PC-9 (cell line): ENCODE results near the gene SPTAN1.

ENCODE experiments used
- EZH2 ChIP-seq: fragments of 200-600 bp; sonication (generic); IDR thresholded peaks from 2 replicates; pipeline ENCODE4 v1.8.0; 2017; ENCODE audit warnings: antibody characterized with exemption, low read depth
- TF ChIP-seq, protein P1 (sequence below): fragments of 200-600 bp; sonication (generic); conservative IDR thresholded peaks from 2 replicates; pipeline ENCODE4 v1.6.1; 2017; ENCODE audit warnings: mixed run types, antibody characterized with exemption, mild to moderate bottlenecking, moderate library complexity

DNA sequence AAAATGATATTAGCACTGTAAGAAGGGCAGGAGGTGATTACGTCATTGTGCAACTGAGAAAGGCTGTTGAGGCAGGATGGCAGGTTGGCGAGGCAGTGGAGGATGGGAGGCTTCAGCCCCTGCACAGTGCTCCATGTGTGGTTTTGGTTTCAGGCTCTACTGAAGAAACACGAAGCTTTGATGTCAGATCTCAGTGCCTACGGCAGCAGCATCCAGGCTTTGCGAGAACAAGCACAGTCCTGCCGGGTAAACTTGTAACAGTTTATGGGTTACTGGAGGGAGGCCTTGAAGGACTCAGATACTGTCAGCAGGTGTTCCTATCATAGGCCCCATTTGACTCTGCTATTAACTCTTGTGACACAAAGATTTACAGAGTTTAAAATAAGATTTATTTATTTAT is 35.1 kb downstream of the SPTAN1 start:
- TF ChIP-seq, protein P1, sequence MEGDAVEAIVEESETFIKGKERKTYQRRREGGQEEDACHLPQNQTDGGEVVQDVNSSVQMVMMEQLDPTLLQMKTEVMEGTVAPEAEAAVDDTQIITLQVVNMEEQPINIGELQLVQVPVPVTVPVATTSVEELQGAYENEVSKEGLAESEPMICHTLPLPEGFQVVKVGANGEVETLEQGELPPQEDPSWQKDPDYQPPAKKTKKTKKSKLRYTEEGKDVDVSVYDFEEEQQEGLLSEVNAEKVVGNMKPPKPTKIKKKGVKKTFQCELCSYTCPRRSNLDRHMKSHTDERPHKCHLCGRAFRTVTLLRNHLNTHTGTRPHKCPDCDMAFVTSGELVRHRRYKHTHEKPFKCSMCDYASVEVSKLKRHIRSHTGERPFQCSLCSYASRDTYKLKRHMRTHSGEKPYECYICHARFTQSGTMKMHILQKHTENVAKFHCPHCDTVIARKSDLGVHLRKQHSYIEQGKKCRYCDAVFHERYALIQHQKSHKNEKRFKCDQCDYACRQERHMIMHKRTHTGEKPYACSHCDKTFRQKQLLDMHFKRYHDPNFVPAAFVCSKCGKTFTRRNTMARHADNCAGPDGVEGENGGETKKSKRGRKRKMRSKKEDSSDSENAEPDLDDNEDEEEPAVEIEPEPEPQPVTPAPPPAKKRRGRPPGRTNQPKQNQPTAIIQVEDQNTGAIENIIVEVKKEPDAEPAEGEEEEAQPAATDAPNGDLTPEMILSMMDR = no peak
- no peak for TF ChIP-seq EZH2
